ENCODE measurements around the gene HNRNPA3.
"Not testable (repeated sequence)": the region's sequence is repeated elsewhere in the genome, so short reads cannot be mapped to it uniquely, and the experiment has no call there.

The HNRNPA3 gene

GRCh38 chr2:177256026-177256425, 43.4 kb downstream of the HNRNPA3 start:
- DNase-seq (ENCODE audit: low spot score): no peak

GRCh38 chr2:177256695-177257094, 44.1 kb downstream of the HNRNPA3 start:
- no peak for DNase-seq (ENCODE audit: low spot score)

DNA sequence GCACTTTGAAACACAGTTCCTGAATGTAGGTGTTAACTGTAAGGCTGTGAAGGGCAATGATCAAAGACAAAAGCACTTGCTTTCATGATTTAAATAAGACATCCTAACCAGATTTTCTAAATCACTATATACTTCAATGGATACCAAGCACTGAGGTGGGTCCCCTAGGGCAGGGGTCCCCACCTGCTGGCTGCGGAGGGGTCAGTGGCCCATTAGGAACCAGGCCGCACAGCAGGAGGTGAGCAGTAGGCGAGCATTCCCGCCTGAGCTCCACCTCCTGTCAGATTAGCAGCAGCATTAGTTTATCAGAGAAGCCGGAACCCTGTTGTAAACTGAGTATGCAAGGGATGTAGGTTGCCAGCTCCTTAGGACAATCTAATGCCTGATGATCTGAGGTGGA, 44.9 kb downstream of the HNRNPA3 start:
- DNase-seq (ENCODE audit: low spot score): no peak

DNA sequence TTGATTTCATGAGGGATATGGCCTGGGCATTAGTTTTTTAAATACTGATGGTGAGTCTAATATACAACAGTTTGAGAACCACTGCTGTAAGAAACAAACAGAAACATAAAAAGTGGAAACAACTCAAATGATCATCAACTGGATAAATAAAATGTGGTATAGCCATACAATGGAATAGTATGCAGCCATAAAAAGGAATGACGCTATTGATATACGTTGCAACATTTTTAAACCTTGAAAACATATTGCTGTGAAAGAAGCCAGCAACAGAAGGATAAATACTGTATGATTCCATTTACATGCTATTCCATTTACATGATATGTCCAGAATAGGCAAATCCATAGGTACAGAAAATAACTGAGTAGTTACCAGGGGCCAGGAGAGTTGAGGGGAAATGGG, 45.5 kb downstream of the HNRNPA3 start:
- no peak for DNase-seq (ENCODE audit: low spot score)

DNA sequence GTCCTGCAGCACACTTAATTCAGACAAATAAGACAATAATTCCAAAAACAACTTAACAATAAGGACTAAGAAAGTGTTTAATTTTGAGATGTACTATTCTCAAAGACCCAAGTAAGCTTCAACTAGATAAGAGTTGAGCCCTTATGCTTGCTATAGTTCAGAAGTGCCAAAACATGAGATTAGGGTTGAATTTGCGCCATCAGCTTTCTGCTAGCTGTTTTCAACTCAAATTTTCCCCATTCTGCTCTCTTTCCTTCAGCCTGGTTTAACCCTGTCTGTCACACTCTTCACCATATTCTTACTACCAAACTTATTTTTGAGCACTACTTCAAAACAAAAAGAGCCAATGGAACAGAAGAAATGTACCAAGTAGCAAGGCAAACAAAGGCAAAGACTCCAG, 47.8 kb downstream of the HNRNPA3 start:
- DNase-seq (ENCODE audit: low spot score): no peak

DNA sequence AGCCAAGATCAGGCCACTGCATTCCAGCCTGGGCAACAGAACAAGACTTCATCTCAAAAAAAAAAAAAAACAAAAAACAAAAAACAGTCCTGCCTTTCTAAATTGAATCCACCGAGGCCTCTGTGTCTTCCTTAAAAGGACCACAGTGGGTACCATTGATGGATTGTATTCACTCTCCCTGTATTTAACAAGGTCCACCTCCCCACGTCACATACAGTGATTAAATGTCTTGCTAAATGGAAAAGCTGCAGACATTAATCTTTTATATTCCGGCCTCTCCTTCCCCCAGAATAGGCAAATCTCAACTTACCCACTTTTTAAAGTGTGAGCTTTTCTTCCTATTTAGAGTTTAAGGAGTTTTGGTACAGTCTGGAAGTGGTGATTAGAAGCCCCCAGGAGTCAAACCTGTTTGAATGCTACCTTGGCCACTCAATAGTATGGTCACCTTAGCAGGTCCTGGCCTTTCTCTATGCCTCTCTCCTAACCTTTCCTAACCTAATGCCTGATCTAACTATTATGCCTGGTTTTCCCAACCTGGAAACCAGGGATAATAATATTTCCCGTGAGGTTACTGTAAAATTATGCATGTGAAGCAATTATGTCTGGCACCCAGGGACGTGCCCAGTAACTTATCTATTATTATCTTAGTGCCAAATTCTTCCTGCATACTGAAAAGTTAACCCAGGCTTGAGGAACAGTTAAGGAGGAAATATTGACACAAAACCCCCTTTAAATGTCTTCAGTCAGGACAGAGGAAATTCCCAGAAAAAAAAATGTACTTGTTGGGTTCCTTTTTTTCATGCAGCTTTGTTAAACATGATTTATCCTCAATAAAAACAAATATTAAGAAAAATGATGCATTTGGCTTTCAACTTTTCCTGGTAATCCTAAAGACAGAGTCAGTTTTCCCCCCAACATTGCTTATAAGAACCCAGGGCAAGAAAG, 48.8 kb downstream of the HNRNPA3 start:
- DNase-seq (ENCODE audit: low spot score): no peak

DNA sequence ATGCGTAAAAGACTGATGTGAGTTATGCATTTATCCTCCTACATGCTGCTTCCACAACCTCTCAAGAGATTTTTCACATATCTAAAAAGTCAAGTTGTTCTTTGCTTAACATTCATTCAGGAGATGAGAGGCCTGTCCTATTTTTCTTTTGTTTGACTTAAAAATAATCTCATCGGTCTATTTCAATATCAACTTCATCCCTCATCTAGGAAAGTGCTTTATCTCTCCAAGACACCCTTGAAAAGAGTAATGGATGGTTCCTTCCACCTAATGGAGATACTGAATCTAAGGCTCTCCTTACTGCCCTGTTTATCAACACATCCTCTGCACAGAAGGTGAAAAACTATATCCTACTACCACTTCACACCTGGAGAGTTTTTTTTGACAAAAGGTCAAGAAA, 49.5 kb downstream of the HNRNPA3 start:
- no peak for DNase-seq (ENCODE audit: low spot score)

DNA sequence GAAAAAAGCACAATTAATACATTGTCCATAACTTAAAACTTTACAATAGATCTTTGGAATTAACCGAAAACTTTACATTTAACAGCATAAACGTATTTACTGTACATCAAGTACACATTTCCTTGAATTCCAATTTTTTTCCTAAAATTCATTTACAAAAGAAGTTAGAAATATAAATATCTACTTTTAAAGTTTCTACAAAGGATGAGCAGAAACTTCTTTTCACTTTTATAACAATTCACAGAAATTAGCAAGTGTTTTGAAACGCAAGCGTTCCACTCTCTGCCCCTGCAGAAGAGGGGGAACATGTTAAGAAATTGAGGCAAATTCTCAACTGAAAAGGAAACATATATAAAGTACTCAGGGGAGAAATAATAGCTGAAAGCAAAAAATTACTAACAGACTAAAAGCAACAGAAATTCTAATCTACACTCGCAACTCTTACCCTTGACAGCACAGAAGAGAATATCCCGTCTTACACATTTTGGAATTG, 50.4 kb downstream of the HNRNPA3 start:
- no peak for DNase-seq (ENCODE audit: low spot score)

- peak; percentile 77 for DNase-seq (ENCODE audit: low spot score)
Measured at GRCh38 chr2:177263451-177264208, 51.0 kb downstream of the HNRNPA3 start.

DNA sequence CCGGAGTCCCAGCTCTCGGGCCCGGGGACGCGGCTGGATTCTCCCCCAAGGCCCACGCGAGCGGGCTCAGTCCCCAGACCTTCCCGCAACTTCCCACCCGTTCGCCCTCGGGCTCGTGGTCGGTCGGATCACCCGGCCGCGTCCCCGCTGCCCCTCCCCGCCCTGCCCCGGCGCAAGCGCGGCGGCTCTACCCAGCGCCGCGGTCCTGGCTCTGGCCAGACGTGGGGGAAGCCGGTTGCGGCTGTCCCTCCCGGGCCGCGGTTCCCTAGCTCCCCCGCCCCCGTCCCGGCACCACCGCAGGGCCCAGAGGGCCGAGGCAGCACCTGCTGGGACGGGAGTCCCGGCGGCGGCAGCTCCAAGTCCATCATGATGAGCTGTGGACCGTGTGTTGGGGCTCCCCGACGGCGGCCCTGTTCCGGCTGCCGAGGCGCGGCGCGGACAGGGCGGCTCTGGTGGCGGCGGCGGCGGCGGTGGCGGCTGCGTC, 51.7 kb downstream of the HNRNPA3 start:
- DNase-seq (ENCODE audit: low spot score): no peak

DNA sequence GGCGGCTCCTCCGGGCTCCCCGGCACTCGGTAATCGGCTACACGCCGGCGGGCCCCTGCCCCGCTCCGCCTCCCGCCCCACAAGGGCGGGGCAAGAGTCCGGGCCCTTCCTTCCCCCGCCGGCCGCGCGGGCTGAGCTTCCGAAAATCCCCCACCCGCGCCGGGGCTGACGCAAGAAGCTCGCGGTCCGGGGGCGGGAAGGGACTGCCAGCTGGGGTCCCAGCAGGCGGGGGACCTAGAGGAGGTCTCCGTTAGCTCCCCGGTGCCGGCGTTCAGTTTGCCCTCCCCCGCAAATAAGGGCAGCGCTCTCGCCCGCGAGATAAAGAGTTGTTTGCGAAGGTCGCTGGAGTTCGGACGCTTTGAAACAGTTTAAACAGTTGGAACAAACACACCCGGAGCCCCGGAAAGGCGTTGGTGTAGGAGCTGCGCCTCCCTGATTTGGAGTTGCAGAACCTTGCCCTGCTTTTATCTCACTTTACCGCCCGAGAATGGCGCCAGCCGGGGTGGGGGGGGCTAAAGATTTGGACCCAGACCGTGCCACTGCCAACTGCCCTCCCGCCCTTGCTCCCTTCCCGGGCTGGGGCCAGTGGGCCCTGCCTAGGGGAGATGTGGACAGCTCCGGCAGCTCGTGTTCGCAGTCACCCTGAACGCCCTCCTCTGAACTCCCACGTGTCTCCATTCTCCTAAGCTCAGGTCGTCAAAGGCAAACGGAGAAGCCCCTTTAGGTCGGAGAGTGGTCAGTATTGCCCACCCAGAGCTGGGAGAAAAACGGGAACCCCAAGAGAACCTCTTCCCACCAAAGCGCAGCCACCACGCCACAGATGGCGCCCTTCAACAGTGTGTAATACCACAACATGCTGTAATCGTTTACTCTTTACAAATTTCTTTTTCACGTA, 52.3 kb downstream of the HNRNPA3 start, which contains the start of gene NFE2L2:
TSS of gene NFE2L2 (minus strand) at position 35 of the 895 bp plus-strand sequence. CDS start 151 bp downstream, outside the sequence.
- peak; percentile 88 for DNase-seq (ENCODE audit: low spot score)

- DNase-seq (ENCODE audit: low spot score): peak; percentile 42
Measured at GRCh38 chr2:177265824-177266817, 53.5 kb downstream of the HNRNPA3 start.

GRCh38 chr2:177266955-177267354, 54.4 kb downstream of the HNRNPA3 start:
- not testable (repeated sequence) for DNase-seq (ENCODE audit: low spot score)

GRCh38 chr2:177268187-177268871, 55.7 kb downstream of the HNRNPA3 start:
- no peak for DNase-seq (ENCODE audit: low spot score)

GRCh38 chr2:177268901-177269300, 56.3 kb downstream of the HNRNPA3 start:
- DNase-seq (ENCODE audit: low spot score): no peak

DNA sequence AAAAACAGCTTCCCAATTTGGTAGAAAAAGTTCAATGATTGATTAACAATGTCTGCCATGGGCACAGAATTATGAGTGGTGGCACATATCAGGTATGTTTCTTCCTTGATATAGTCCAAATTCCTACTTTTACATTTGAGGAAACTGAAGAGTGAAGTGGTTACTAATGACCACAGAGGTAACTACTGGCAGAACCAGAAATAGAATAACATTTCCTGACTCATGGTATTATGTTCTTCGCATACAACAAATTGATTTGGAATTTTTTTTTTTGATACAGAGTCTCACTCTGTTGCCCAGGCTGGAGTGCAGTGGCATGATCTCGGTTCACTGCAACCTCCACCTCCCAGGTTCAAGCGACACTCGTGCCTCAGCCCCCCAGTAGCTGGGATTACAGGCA, 57.9 kb downstream of the HNRNPA3 start:
- DNase-seq (ENCODE audit: low spot score): no peak

DNA sequence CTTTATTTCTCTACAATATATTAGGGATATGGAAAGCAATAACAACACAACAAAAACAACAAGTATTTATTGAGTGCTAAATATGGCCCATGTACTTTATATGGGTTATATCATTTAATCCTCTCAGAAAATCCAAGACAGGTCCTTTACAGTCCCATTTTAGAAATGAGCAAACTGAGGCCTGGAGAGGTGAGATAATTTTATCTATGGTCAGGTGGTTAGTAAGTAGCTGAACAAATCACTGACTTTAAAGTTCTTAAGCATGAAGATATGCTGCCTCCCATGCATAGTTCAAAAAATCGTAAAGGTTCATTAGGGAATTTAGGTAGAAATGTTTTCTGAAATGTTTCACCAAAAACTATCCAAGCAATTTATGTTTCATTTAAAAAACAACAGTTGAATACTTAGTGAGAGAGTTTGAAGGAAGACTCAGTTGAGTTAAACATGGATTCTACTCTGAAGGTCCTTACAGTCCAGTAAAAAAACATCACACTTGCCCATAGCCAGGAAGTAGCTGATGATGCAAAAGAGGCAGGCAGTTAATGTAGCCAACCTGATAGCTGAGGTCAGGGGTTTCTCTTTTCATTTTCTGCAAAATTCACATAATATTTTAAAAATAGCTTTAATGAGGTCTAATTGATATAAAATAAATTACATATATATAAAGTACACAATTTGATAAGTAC, 59.5 kb downstream of the HNRNPA3 start:
- DNase-seq (ENCODE audit: low spot score): no peak

DNA sequence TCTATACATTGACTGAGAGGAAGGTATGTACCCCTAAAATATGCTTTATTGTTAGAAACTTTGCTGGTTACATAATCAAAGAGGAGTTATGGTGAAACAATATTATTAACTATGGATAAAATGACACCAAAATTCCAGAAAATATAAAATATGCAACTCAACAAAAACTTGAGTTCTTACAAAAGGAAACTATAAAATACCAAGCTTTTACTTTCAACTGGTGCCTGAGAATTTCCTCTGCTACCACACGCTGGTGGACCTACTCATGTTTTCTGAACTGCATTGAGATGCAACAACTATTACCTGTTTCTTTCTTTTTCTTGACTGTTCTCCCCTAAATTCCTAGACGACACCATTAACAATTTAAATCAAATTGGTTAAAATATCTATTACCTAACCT, 60.2 kb downstream of the HNRNPA3 start:
- DNase-seq (ENCODE audit: low spot score): no peak

DNA sequence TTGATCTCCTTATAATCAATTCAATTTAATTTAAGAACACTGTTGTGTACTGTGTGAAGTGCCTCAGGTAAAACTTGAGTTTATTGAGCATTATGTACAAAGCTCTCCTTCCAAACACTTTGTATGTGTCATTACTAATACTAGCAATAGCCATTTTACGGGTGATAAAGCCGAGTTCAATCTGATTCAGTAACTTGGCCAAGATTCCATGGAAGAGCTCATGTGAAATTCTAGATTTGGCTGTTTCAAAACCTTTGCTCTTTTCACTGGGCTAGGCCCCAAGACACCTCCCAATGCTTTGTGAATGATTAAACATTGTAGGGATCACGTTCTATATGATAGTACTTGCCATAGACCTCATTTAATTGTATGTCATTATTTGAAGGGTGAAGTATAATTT, 60.8 kb downstream of the HNRNPA3 start:
- no peak for DNase-seq (ENCODE audit: low spot score)
